H1 (cell line): ENCODE data around the gene KIAA1671. TPM values are rescaled to one million over a fixed set of nuclear protein-coding genes. Genes with fewer than 3 reads are reported as not detected.

Experiments
- CTCF ChIA-PET: fragments of 300-600 bp; sonication (Branson Sonifier 250); formaldehyde crosslinking; loops from one replicate; lab custom pipeline; 2021; ENCODE audit not compliant: partially characterized antibody; lab: Charles Lee
- POLR2A ChIA-PET: fragments of 300-600 bp; sonication (Branson Sonifier 250); formaldehyde crosslinking; loops from one replicate; lab custom pipeline; 2021; ENCODE audit warnings: inconsistent platforms; ENCODE audit not compliant: partially characterized antibody; lab: Charles Lee
- DNase-seq, 2 experiments: peaks; one replicate each; pipeline versions ENCODE4 v3.0.0 to v3.0.0-alpha.2; 2010 to 2022; ENCODE audit warnings: low spot score in 2 of 2, low read depth in 1 of 2, mixed read lengths in 1 of 2
- FAIRE-seq: peaks from 2 replicates; lab custom pipeline; 2011; peaks lifted over from hg19 to GRCh38; lab: Jason Lieb, UNC
- H2AFZ ChIP-seq: 2 replicates; pipeline ENCODE4 v1.8.1; 2012; ENCODE audit warnings: low read length, inconsistent platforms
- H2AK5ac ChIP-seq: 2 replicates; pipeline ENCODE4 v1.6.1; 2013; ENCODE audit warnings: low read depth, low read length
- H2BK120ac ChIP-seq: replicated peaks from 2 replicates; pipeline ENCODE3; 2013; ENCODE audit warnings: low read depth, low read length, inconsistent platforms
- H2BK12ac ChIP-seq: 2 replicates; pipeline ENCODE4 v1.6.1; 2013; ENCODE audit warnings: low read depth, low read length
- H2BK15ac ChIP-seq: 2 replicates; pipeline ENCODE4 v1.6.1; 2013; ENCODE audit warnings: low read length
- H2BK20ac ChIP-seq: 2 replicates; pipeline ENCODE4 v1.6.1; 2013; ENCODE audit warnings: low read length
- H2BK5ac ChIP-seq: 2 replicates; pipeline ENCODE4 v1.6.1; 2013; ENCODE audit warnings: low read depth, low read length
- H3K14ac ChIP-seq: 2 replicates; pipeline ENCODE4 v1.6.1; 2013; ENCODE audit warnings: inconsistent platforms; ENCODE audit not compliant: insufficient read length
- H3K18ac ChIP-seq: 2 replicates; pipeline ENCODE4 v1.6.1; 2013; ENCODE audit warnings: low read length; ENCODE audit errors: extremely low read depth
- H3K23ac ChIP-seq: 2 replicates; pipeline ENCODE4 v1.6.1; 2013; ENCODE audit warnings: inconsistent platforms; ENCODE audit not compliant: insufficient read length
- H3K23me2 ChIP-seq: 2 replicates; pipeline ENCODE4 v1.6.1; 2013; ENCODE audit warnings: low read depth, low read length
- H3K27ac ChIP-seq: 2 replicates; pipeline ENCODE4 v1.6.1; 2011; ENCODE audit warnings: low read depth, low read length, inconsistent platforms
- H3K27me3 ChIP-seq, 4 experiments: replicated peaks in 1 of 4; 1 replicate in 1 of 4; 2 replicates in 3 of 4; pipeline versions ENCODE4 v1.6.1 to v1.8.1; 2011 to 2013; ENCODE audit warnings: low read length in 3 of 4, mild to moderate bottlenecking in 3 of 4, inconsistent platforms in 2 of 4, mixed read lengths in 2 of 4, moderate library complexity in 1 of 4; ENCODE audit not compliant: control insufficient read depth in 3 of 4, insufficient read depth in 3 of 4; ENCODE audit errors: extremely low read depth in 1 of 4
- H3K36me3 ChIP-seq, 4 experiments: 2 replicates each; pipeline versions ENCODE4 v1.6.1 to v1.8.1; 2011 to 2013; ENCODE audit warnings: mild to moderate bottlenecking in 4 of 4, low read length in 3 of 4, moderate library complexity in 2 of 4, control low read depth in 1 of 4, inconsistent platforms in 1 of 4; ENCODE audit not compliant: insufficient read depth in 4 of 4, control insufficient read depth in 2 of 4
- H3K4ac ChIP-seq: replicated peaks from 2 replicates; pipeline ENCODE3; 2013; ENCODE audit warnings: low read length, low read depth, mixed read lengths, inconsistent platforms; ENCODE audit not compliant: insufficient read length
- H3K4me1 ChIP-seq, 4 experiments: replicated peaks in 1 of 4; 1 replicate in 1 of 4; 2 replicates in 3 of 4; pipeline versions ENCODE4 v1.6.1 to v1.8.1; 2011 to 2013; ENCODE audit warnings: low read length in 3 of 4, inconsistent platforms in 2 of 4, mixed read lengths in 1 of 4; ENCODE audit not compliant: insufficient read depth in 4 of 4, control insufficient read depth in 3 of 4
- H3K4me2 ChIP-seq, 2 experiments: 2 replicates each; pipeline versions ENCODE4 v1.6.1 to v1.8.1; 2011 to 2013; ENCODE audit warnings: low read depth in 2 of 2, low read length in 2 of 2, control low read depth in 1 of 2, inconsistent platforms in 1 of 2, mild to moderate bottlenecking in 1 of 2; ENCODE audit not compliant: insufficient read depth in 1 of 2
- H3K4me3 ChIP-seq, 4 experiments: fragments of 200-600, 300-600 bp in 1 of 4; sonication (generic), shearing (Covaris generic), sonication (Bioruptor Twin) in 1 of 4; 2 replicates each; pipeline versions ENCODE4 v1.5.1 to v1.8.1; 2011 to 2016; ENCODE audit warnings: low read length in 4 of 4, low read depth in 3 of 4, control low read depth in 2 of 4, inconsistent platforms in 2 of 4, mild to moderate bottlenecking in 2 of 4, mixed read lengths in 1 of 4, moderate library complexity in 1 of 4; ENCODE audit not compliant: insufficient read depth in 2 of 4; ENCODE audit errors: extremely low read depth in 1 of 4
- H3K56ac ChIP-seq: replicated peaks from 2 replicates; pipeline ENCODE3; 2013; ENCODE audit warnings: low read depth, mild to moderate bottlenecking, mixed read lengths, low read length, inconsistent platforms; ENCODE audit not compliant: insufficient read length
- H3K79me1 ChIP-seq: 2 replicates; pipeline ENCODE4 v1.6.1; 2013; ENCODE audit warnings: low read depth, low read length, control low read depth
- H3K79me2 ChIP-seq, 2 experiments: 2 replicates each; pipeline versions ENCODE4 v1.6.1 to v1.8.1; 2012 to 2013; ENCODE audit warnings: low read length in 2 of 2, mild to moderate bottlenecking in 2 of 2, inconsistent platforms in 1 of 2; ENCODE audit not compliant: insufficient read depth in 2 of 2, control insufficient read depth in 1 of 2
- H3K9ac ChIP-seq, 4 experiments: replicated peaks in 1 of 4; 1 replicate in 1 of 4; 2 replicates in 3 of 4; pipeline versions ENCODE4 v1.6.1 to v1.8.1; 2011 to 2013; ENCODE audit warnings: low read depth in 3 of 4, low read length in 3 of 4, control low read depth in 2 of 4, mild to moderate bottlenecking in 2 of 4, moderate library complexity in 2 of 4, inconsistent platforms in 1 of 4; ENCODE audit errors: extremely low read depth in 1 of 4
- H3K9me3 ChIP-seq, 2 experiments: 2 replicates each; pipeline versions ENCODE4 v1.6.1 to v1.8.1; 2012 to 2013; ENCODE audit warnings: mild to moderate bottlenecking in 2 of 2, moderate library complexity in 2 of 2, control low read depth in 1 of 2, inconsistent platforms in 1 of 2, low read depth in 1 of 2, low read length in 1 of 2, mixed read lengths in 1 of 2; ENCODE audit not compliant: insufficient read depth in 2 of 2
- H4K20me1 ChIP-seq, 2 experiments: replicated peaks in 1 of 2; 2 replicates each; pipeline versions ENCODE3 to v1.8.1; 2011 to 2013; ENCODE audit warnings: inconsistent platforms in 2 of 2, low read length in 2 of 2, mild to moderate bottlenecking in 1 of 2; ENCODE audit not compliant: insufficient read depth in 2 of 2, control insufficient read depth in 1 of 2
- H4K5ac ChIP-seq: 2 replicates; pipeline ENCODE4 v1.6.1; 2013; ENCODE audit warnings: low read length, low read depth, mixed read lengths, inconsistent platforms; ENCODE audit not compliant: insufficient read length
- H4K8ac ChIP-seq: 2 replicates; pipeline ENCODE4 v1.8.0; 2013; ENCODE audit warnings: mild to moderate bottlenecking, moderate library complexity, low read length, inconsistent platforms; ENCODE audit not compliant: insufficient read depth; ENCODE audit errors: extremely low read depth
- H4K91ac ChIP-seq: replicated peaks from 2 replicates; pipeline ENCODE3; 2013; ENCODE audit warnings: low read length, mixed read lengths, inconsistent platforms; ENCODE audit not compliant: insufficient read length
- CBX8 ChIP-seq: fragments of 300-800, 300-1000 bp; sonication (generic); IDR thresholded peaks from 2 replicates; pipeline ENCODE4 v1.7.1; 2016; ENCODE audit warnings: low read depth, low read length, borderline replicate concordance
- GABPA ChIP-seq: IDR thresholded peaks from 2 replicates; pipeline ENCODE4 v1.6.1; 2011; ENCODE audit warnings: mild to moderate bottlenecking, low read length, moderate library complexity, borderline replicate concordance; ENCODE audit not compliant: insufficient read depth
- HDAC2 ChIP-seq, 2 experiments: fragments of 300-600 bp in 1 of 2; sonication (generic) in 1 of 2; IDR thresholded peaks; 2 replicates each; pipeline ENCODE4 v1.6.1; 2011 to 2012; ENCODE audit warnings: low read depth in 2 of 2, low read length in 2 of 2, mild to moderate bottlenecking in 2 of 2, moderate library complexity in 2 of 2, borderline replicate concordance in 1 of 2, inconsistent platforms in 1 of 2
- JUN ChIP-seq: IDR thresholded peaks from 2 replicates; pipeline ENCODE4 v1.6.1; 2011; ENCODE audit warnings: low read depth, mild to moderate bottlenecking, improper control_type of control experiment, low read length
- JUND ChIP-seq: IDR thresholded peaks from 2 replicates; pipeline ENCODE4 v1.6.1; 2011; ENCODE audit warnings: mild to moderate bottlenecking, improper control_type of control experiment, low read length
- PHF8 ChIP-seq: fragments of 200-600 bp; sonication (generic); conservative IDR thresholded peaks from 2 replicates; pipeline ENCODE4 v1.7.1; 2012; ENCODE audit warnings: low read depth, mild to moderate bottlenecking, inconsistent platforms, low read length, moderate library complexity
- POLR2AphosphoS5 ChIP-seq: IDR thresholded peaks from 2 replicates; pipeline ENCODE4 v1.6.1; 2011; ENCODE audit warnings: low read depth, low read length
- RXRA ChIP-seq: IDR thresholded peaks from 2 replicates; pipeline ENCODE4 v1.6.1; 2011; ENCODE audit warnings: low read depth, mild to moderate bottlenecking, low read length, moderate library complexity; ENCODE audit not compliant: insufficient read depth
- TCF12 ChIP-seq: IDR thresholded peaks from 2 replicates; pipeline ENCODE4 v1.6.1; 2011; ENCODE audit warnings: low read depth, mild to moderate bottlenecking, low read length
- WGBS, 2 experiments: shearing (Covaris generic) in 1 of 2; methylation state at CpG; one replicate each; pipeline versions ENCODE4 v1.1.6 to v1.1.7; 2013 to 2015; ENCODE audit warnings: low lambda C conversion rate in 2 of 2, mixed read lengths in 2 of 2, inconsistent platforms in 1 of 2, low coverage in 1 of 2, missing lambda C conversion rate in 1 of 2; ENCODE audit not compliant: insufficient replicate concordance in 2 of 2, insufficient coverage in 1 of 2, insufficient read length in 1 of 2; ENCODE audit errors: extremely low coverage in 1 of 2, missing lambda C conversion rate in 1 of 2; 5-methylcytosine and 5-hydroxymethylcytosine counted together
- polyA plus RNA-seq, 7 experiments: library from polyadenylated mRNA; depleted of rRNA in 3 of 7; stranded (reverse) in 5 of 7; unstranded in 2 of 7; fragments of >200 nt in 5 of 7; fragments of 200-250 nt in 2 of 7; gene quantifications; 1 replicate in 5 of 7; 2 replicates in 1 of 7; 4 replicates in 1 of 7; pipeline versions ENCODE4 v1.2.1 to v1.2.3, GENCODE V29; 2011 to 2013; ENCODE audit warnings: missing spikeins in 2 of 7, mixed read lengths in 2 of 7
- total RNA-seq: library from RNA; stranded (reverse); fragmentation: NEBNext Ultra II Directional; extraction: Animal tissue kit (Norgen Biotek cat#: 25700); gene quantifications from 2 replicates; pipeline ENCODE4 v1.2.1, GENCODE V29; 2021
- TF ChIP-seq, protein P1 (sequence below): IDR thresholded peaks from 2 replicates; pipeline ENCODE4 v1.6.1; 2012; ENCODE audit warnings: inconsistent platforms

Gene KIAA1671
- total and polyA plus RNA-seq, 2 of the 8 experiments (the other 6 are each of a cell fraction or from before 2014, with no cell fraction given) = 6.4 to 23.9 TPM

DNA sequence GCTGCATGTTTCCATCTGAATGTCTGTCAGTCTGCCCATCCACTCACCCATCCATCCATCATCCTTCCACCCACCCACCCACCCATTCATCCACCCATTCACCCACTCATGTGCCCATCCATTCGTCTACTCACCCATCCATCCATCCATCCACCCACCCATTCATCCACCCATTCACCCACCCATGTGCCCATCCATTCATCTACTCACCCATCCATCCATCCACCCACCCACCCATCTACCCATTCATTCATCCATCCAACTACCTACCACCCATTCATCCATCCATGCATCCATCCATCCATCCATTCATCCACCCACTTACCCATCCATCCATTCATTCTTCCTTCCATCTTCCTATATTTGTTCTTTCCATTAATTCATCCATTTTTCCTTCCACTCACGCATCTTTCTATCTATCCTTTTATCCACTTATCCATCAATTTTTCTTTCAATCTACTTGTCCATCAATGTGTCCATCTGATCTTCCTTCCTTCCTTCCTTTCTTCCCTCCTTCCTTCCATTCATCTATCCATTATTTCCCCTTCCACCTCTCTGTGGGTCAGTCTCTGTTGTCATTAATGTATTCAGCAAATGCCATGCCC is 255.1 kb downstream of the KIAA1671 start:
- Histone ChIP-seq H4K20me1 (no peaks in the 10 kb centered on the region), H2BK20ac (no peak overlapping the region), H3K23me2 (peaks cover 4% of the 10 kb centered on the region; the same call in 1 of the 2 replicates), H3K4ac (no peak overlapping the region), H3K27ac (no peak overlapping the region), H3K14ac (no peak overlapping the region), H3K36me3 (no peaks in the 10 kb centered on the region), H2BK120ac (no peak overlapping the region), H3K9ac (no peak overlapping the region), H2BK15ac (no peak overlapping the region), H4K8ac (no peak overlapping the region), H4K91ac (no peak overlapping the region), H3K18ac (no peak overlapping the region), H2BK12ac (no peak overlapping the region), H2AFZ (no peak overlapping the region), H3K79me1 (no peaks in the 10 kb centered on the region), H2BK5ac (no peak overlapping the region), H3K27me3 (no peaks in the 10 kb centered on the region), H3K4me1 (peaks cover 0 to 2% (median 0%) of the 10 kb centered on the region in 4 experiments; a peak in 1 of 7 replicates), H3K56ac (no peak overlapping the region), H3K4me2 (no peak overlapping the region), H2AK5ac (no peak overlapping the region), H3K79me2 (no peaks in the 10 kb centered on the region), H3K23ac (no peak overlapping the region), H3K4me3 (no peak overlapping the region), H4K5ac (no peak overlapping the region), H3K9me3 (no peaks in the 10 kb centered on the region)
- TF ChIP-seq JUN (no peak), POLR2AphosphoS5 (no peak), GABPA (no peak), PHF8 (no peak), CBX8 (no peak), RXRA (no peak), JUND (no peak), HDAC2 (IDR thresholded peaks at IDR 0.05; ENCODE audit: borderline replicate concordance in 1 of 2, low read depth in 2 of 2, low read length in 2 of 2) (no peak), TCF12 (no peak)
- TF ChIP-seq, protein P1, sequence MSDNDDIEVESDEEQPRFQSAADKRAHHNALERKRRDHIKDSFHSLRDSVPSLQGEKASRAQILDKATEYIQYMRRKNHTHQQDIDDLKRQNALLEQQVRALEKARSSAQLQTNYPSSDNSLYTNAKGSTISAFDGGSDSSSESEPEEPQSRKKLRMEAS = no peak
- CTCF ChIA-PET = no interaction called here
- POLR2A ChIA-PET = no interaction called here
- WGBS, 2 experiments = 90 to 100% methylated on average over 1 of the region's 2 CpGs
- FAIRE-seq (no peak), DNase-seq (no peak)
